Left lung (tissue), 10 donors: ENCODE results near the gene ALOX12B. TPM values are rescaled to one million over a fixed set of nuclear protein-coding genes. Genes with fewer than 3 reads are reported as not detected.
A peak's percentile ranks its signal among the peaks of the same experiment; 100 is the strongest.

Experiments
- ATAC-seq: fragments of 200-7000 bp; cut with Tn5 transposase; one replicate; pipeline ENCODE4 v1.9.1; 2020; ENCODE audit warnings: moderate library complexity
- DNase-seq, 4 donors: peaks; one replicate each; pipeline ENCODE4 v3.0.0-alpha.2; 2013 to 2020
- H3K27ac ChIP-seq, 2 donors: fragments of 200-600 bp; sonication (generic) in 1 of 2; one replicate each; pipeline versions ENCODE4 v1.5.0 to v1.8.0; 2020 to 2021
- H3K27me3 ChIP-seq, 2 donors: fragments of 200-600 bp; sonication (generic) in 1 of 2; one replicate each; pipeline versions ENCODE4 v1.5.0 to v1.8.0; 2020 to 2021
- H3K36me3 ChIP-seq, 2 donors: fragments of 200-600 bp; sonication (generic) in 1 of 2; one replicate each; pipeline versions ENCODE4 v1.5.0 to v1.8.0; 2020 to 2021
- H3K4me1 ChIP-seq, 2 donors: fragments of 200-600 bp; one replicate each; pipeline ENCODE4 v1.8.0; 2021
- H3K4me3 ChIP-seq, 2 donors: fragments of 200-600 bp; sonication (generic) in 1 of 2; one replicate each; pipeline versions ENCODE4 v1.5.0 to v1.8.0; 2020 to 2021; ENCODE audit warnings: mild to moderate bottlenecking in 1 of 2
- H3K9me3 ChIP-seq, 2 donors: fragments of 200-600 bp; sonication (generic) in 1 of 2; one replicate each; pipeline versions ENCODE4 v1.5.0 to v1.8.0; 2020 to 2021
- intact Hi-C, 2 donors: fragments of 100-400 bp; cut with DNase I; formaldehyde crosslinking; loops; one replicate each; pipeline versions ENCODE4 v1.11.2 to v1.14.2; 2022
- polyA plus RNA-seq, 6 donors: library from polyadenylated mRNA; unstranded; fragments of 120-200 nt; gene quantifications; one replicate each; pipeline ENCODE4 v1.2.1, GENCODE V29; 2013; ENCODE audit not compliant: insufficient read length in 6 of 6
- total RNA-seq, 2 donors: library from RNA; stranded (reverse); fragmentation: NEBNext Ultra II Directional; extraction: Animal tissue kit (Norgen Biotek cat#: 25700); gene quantifications; one replicate each; pipeline ENCODE4 v1.2.1, GENCODE V29; 2021
- TF ChIP-seq, protein P1 (sequence below), 2 donors: fragments of 200-600 bp; sonication (generic) in 1 of 2; IDR thresholded peaks; one replicate each; pipeline versions ENCODE4 v1.5.0 to v1.8.0; 2021; ENCODE audit warnings: antibody characterized with exemption in 2 of 2
- donor health status: DM: no; HTN: yes; CAD: no.
- donor health status: DM: no; HTN: no; CAD: no.

ALOX12B gene
- total and polyA plus RNA-seq, 8 donors, result 0.20 to 0.32 (median 0.31) TPM; not detected in 3

DNA sequence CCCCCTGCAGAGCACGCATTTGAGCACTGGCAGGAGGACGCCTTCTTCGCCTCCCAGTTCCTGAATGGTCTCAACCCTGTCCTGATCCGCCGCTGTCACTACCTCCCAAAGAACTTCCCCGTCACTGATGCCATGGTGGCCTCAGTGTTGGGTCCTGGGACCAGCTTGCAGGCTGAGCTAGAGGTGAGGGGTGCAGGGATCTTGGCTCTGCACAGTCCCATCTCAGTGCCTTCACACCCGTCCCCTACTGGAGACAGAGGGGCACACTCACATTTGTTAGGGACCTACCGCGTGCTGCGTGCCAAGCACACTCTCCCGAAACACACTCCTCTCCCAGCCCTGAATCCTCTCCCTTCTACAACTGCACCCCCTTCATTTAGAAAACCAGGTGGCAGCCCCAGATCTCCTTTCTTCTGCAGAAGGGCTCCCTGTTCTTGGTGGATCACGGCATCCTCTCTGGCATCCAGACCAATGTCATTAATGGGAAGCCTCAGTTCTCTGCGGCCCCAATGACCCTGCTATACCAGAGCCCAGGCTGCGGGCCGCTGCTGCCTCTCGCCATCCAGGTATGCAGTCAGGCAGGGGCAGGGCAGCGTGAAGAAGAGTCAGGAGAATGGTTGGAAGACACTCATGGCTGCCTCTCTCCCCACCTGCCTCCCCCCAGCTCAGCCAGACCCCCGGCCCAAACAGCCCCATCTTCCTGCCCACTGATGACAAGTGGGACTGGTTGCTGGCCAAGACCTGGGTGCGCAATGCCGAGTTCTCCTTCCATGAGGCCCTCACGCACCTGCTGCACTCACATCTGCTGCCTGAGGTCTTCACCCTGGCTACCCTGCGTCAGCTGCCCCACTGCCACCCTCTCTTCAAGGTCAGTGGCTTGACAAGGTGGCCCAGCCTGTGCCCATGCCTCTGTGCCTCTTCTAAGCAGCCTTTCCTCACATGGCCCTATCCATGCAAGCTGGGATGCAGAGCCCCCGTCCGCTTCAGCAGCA lies 42.4 kb downstream of the ALOX12B start:
- TF ChIP-seq, protein P1, sequence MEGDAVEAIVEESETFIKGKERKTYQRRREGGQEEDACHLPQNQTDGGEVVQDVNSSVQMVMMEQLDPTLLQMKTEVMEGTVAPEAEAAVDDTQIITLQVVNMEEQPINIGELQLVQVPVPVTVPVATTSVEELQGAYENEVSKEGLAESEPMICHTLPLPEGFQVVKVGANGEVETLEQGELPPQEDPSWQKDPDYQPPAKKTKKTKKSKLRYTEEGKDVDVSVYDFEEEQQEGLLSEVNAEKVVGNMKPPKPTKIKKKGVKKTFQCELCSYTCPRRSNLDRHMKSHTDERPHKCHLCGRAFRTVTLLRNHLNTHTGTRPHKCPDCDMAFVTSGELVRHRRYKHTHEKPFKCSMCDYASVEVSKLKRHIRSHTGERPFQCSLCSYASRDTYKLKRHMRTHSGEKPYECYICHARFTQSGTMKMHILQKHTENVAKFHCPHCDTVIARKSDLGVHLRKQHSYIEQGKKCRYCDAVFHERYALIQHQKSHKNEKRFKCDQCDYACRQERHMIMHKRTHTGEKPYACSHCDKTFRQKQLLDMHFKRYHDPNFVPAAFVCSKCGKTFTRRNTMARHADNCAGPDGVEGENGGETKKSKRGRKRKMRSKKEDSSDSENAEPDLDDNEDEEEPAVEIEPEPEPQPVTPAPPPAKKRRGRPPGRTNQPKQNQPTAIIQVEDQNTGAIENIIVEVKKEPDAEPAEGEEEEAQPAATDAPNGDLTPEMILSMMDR (IDR thresholded peaks at IDR 0.05), result no peak
- intact Hi-C loops, result no loop called here
- DNase-seq, result no peak
- H3K9me3 ChIP-seq, result no peaks in the 10 kb centered on the region
- H3K27me3 ChIP-seq, result peaks cover 0 to 18% of the 10 kb centered on the region in 2 donors
- no peak overlapping the region for H3K4me3 ChIP-seq
- H3K36me3 ChIP-seq, result no peaks in the 10 kb centered on the region
- H3K4me1 ChIP-seq, result peaks cover 6 to 28% of the 10 kb centered on the region in 2 donors
- no peak overlapping the region for H3K27ac ChIP-seq
- no peak for ATAC-seq

DNA sequence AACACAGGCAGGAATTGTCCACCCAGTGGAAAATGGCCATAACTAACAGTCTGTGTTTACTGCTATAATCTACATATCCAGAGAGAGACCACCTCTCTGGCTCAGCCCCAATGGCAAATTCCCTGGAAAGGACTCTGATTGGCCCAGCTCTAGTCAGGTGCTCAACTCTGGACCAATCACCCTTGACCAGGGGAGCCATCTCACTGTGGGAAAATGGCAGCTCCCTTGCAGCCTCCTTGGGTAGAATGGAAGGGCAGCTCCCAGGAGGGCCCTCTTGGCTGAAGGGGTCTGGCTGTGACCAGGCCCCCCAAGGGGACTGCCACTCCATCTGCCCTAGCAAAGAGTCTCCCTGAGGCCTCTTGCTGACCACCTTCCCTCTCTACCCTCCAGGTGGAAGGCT lies 45.5 kb downstream of the ALOX12B start:
- Histone ChIP-seq H3K36me3 (no peaks in the 10 kb centered on the region), H3K27me3 (peaks cover 0 to 37% of the 10 kb centered on the region in 2 donors), H3K4me3 (no peak overlapping the region), H3K9me3 (no peaks in the 10 kb centered on the region), H3K27ac (peak overlapping the region; percentile 56 to 75), H3K4me1 (peaks cover 6 to 28% of the 10 kb centered on the region in 2 donors)
- DNase-seq, result no peak
- TF ChIP-seq, protein P1 (IDR thresholded peaks at IDR 0.05), result no peak
- intact Hi-C loops, result no loop called here
- ATAC-seq, result no peak

DNA sequence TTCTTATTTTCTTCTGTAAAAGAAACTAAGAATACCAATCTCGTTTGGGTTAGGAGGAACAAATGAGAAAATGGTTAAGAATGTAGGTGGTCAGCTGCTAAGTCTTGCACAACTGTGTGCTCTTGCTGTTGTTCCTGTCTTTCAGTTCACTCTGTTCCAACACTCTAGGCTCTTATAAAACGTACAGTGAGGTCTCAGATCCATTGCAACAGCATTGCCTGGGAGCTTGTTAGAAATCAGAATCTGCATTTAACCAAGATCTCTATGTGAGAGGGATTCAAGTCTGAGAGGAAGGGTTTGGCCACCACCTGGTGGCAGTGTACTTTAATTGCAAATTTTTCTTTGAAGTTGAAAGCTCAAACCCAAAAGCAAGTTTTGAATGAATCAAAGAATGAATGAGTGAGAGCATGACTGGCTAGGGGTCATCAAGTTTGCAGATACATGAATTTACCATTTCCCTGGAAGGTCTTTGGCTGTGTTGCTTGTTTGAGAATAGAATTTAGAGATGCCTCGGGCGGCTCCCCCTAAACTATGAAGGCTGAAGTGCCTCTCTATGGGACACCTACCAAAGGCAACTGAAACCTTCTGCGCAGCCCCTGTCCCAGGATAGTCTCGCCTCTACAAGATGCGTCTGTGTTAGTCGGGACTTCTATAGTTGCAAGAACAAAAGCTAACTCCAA lies 46.1 kb downstream of the ALOX12B start:
- Histone ChIP-seq H3K9me3 (no peaks in the 10 kb centered on the region), H3K27ac (peak overlapping the region; percentile 56 to 75), H3K27me3 (peaks cover 0 to 36% of the 10 kb centered on the region in 2 donors), H3K4me3 (no peak overlapping the region), H3K36me3 (no peaks in the 10 kb centered on the region), H3K4me1 (peaks cover 6 to 28% of the 10 kb centered on the region in 2 donors)
- DNase-seq (peak in 1 of 4 donors; percentile 51), ATAC-seq (peak; percentile 76)
- TF ChIP-seq, protein P1 (IDR thresholded peaks at IDR 0.05), result peak; percentile 24 to 26
- intact Hi-C loops, result no loop called here

DNA sequence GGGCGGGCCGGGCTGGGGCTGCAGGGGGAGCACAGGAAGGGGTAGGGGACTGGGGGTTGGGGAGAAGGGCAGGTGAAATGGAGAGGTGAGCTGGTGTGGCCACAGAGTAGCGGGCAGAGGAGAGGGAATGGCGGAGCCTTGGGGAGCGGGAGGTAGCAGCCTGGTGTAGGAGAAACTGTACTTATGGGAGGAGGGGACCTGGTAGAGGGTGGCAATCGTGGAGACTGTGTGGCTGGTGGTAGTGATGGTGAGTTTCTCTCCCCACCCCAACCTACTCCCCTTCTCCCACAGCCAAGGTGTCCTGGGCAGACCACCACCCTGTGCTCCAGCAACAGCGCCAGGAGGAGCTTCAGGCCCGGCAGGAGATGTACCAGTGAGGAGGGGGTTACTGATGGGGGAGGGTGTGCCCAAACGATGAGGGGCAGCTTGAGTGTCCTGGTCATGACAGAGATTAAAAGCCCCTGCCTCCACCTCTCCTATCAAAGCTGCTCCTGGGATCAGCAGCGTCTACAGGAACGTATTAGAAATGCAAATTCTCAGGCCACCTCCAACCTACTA lies 47.8 kb downstream of the ALOX12B start:
- intact Hi-C loops, result no loop called here
- Histone ChIP-seq H3K4me1 (peaks cover 6 to 28% of the 10 kb centered on the region in 2 donors), H3K27me3 (peaks cover 0 to 39% of the 10 kb centered on the region in 2 donors), H3K27ac (peak overlapping the region in 1 of 2 donors; percentile 56), H3K9me3 (no peaks in the 10 kb centered on the region), H3K4me3 (peak overlapping the region; percentile 38 to 45), H3K36me3 (no peaks in the 10 kb centered on the region)
- ATAC-seq, result peak; percentile 15
- DNase-seq, result no peak
- TF ChIP-seq, protein P1 (IDR thresholded peaks at IDR 0.05), result no peak
